Measurements from ENCODE around the gene HERC5.

DNA sequence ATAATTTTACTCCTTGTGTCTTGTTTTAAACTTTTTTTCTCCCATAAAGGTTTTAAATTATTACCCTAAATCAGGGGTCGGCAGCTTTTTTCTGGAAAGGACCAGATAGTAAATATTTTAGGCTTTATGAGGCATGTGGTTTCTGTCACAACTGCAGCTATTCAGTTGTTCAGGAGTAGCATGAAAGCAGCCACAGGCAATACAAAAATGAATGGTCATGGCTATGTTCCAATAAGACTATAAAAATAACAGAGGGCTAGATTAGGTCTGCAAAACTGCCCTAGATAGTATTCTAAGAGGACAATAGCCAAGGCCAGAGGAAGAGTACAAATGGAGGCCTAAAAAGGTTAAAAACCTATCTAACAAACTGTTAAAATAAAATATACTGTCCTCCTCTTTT, 24.6 kb downstream of the HERC5 start:
- TF ChIP-seq, protein P1, sequence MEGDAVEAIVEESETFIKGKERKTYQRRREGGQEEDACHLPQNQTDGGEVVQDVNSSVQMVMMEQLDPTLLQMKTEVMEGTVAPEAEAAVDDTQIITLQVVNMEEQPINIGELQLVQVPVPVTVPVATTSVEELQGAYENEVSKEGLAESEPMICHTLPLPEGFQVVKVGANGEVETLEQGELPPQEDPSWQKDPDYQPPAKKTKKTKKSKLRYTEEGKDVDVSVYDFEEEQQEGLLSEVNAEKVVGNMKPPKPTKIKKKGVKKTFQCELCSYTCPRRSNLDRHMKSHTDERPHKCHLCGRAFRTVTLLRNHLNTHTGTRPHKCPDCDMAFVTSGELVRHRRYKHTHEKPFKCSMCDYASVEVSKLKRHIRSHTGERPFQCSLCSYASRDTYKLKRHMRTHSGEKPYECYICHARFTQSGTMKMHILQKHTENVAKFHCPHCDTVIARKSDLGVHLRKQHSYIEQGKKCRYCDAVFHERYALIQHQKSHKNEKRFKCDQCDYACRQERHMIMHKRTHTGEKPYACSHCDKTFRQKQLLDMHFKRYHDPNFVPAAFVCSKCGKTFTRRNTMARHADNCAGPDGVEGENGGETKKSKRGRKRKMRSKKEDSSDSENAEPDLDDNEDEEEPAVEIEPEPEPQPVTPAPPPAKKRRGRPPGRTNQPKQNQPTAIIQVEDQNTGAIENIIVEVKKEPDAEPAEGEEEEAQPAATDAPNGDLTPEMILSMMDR (IDR thresholded peaks at IDR 0.05; ENCODE audit: insufficient read depth, low read depth, low read length) = no peak
- no peak for TF ChIP-seq EZH2 (IDR thresholded peaks at IDR 0.05; ENCODE audit: insufficient read depth, low read length)
